K562 (cell line): ENCODE measurements around the gene DRC3. TPM values are rescaled to one million over a fixed set of nuclear protein-coding genes. Genes with fewer than 3 reads are reported as not detected.

Source experiments
- MYC ChIP-seq, 2 experiments: fragments of 250-450 bp in 1 of 2; sonication (Bioruptor Pico) in 1 of 2; IDR thresholded peaks; 2 replicates each; pipeline versions ENCODE4 v1.5.1 to v1.6.1; 2012 to 2021; ENCODE audit warnings: low read depth in 2 of 2, borderline replicate concordance in 1 of 2, improper control_type of control experiment in 1 of 2, low read length in 1 of 2, mild to moderate bottlenecking in 1 of 2, moderate library complexity in 1 of 2
- NFYB ChIP-seq: IDR thresholded peaks from 2 replicates; pipeline ENCODE4 v1.6.1; 2011; ENCODE audit warnings: mild to moderate bottlenecking, moderate library complexity; ENCODE audit not compliant: insufficient read length; ENCODE audit errors: extremely low read depth
- PHF8 ChIP-seq: fragments of 200-600 bp; sonication (generic); IDR thresholded peaks from 2 replicates; pipeline ENCODE4 v1.6.1; 2012; ENCODE audit warnings: mixed run types, mild to moderate bottlenecking, inconsistent platforms, low read length, moderate library complexity, borderline replicate concordance
- POLR3G ChIP-seq: IDR thresholded peaks from 2 replicates; pipeline ENCODE4 v1.6.1; 2011; ENCODE audit not compliant: insufficient read length, insufficient replicate concordance; ENCODE audit errors: extremely low read depth
- SMAD4 ChIP-seq: fragments of 250-450 bp; sonication (Bioruptor Pico); conservative IDR thresholded peaks from 2 replicates; pipeline ENCODE4 v1.8.0; 2021; ENCODE audit warnings: inconsistent platforms, mild to moderate bottlenecking, moderate library complexity
- SRSF1 ChIP-seq: fragments of 200-400 bp; formaldehyde crosslinking; IDR thresholded peaks from 2 replicates; pipeline ENCODE4 v1.6.1; 2017; ENCODE audit warnings: mild to moderate bottlenecking, low read depth, low read length, moderate library complexity
- TBL1XR1 ChIP-seq, 2 experiments: IDR thresholded peaks; 2 replicates each; pipeline ENCODE4 v1.6.1; 2012; ENCODE audit warnings: improper control_type of control experiment in 2 of 2, low read length in 2 of 2, mild to moderate bottlenecking in 1 of 2
- TOE1 ChIP-seq, 2 experiments: fragments of 450-650 bp in 1 of 2; sonication (generic) in 1 of 2; formaldehyde crosslinking in 1 of 2; IDR thresholded peaks; 2 replicates each; pipeline versions ENCODE4 v1.7.1 to v1.8.0; 2016 to 2022; ENCODE audit warnings: borderline replicate concordance in 2 of 2, mild to moderate bottlenecking in 2 of 2, antibody characterized with exemption in 1 of 2, inconsistent platforms in 1 of 2, low read depth in 1 of 2, missing genetic modification reagents in 1 of 2, moderate library complexity in 1 of 2
- ZNF778 ChIP-seq: fragments of 450-650 bp; formaldehyde crosslinking; IDR thresholded peaks from 2 replicates; pipeline ENCODE4 v1.4.0; 2020; ENCODE audit warnings: mild to moderate bottlenecking, moderate library complexity
- polyA plus RNA-seq, 8 experiments: library from polyadenylated mRNA; depleted of rRNA in 4 of 8; stranded (reverse) in 5 of 8; unstranded in 3 of 8; fragments of >200 nt; fragmentation: Nextera tagmentation in 2 of 8; fragmentation: Illumina TruSeq in 1 of 8; extraction: Ambion mirVana in 2 of 8; extraction: Trizol in 1 of 8; gene quantifications; 2 replicates each; pipeline versions ENCODE4 v1.2.1 to v1.2.3, GENCODE V29; 2011 to 2014; ENCODE audit warnings: inconsistent platforms in 1 of 8, missing spikeins in 1 of 8
- total RNA-seq, 7 experiments: library from RNA; depleted of rRNA in 6 of 7; stranded (reverse); fragments of >200 nt in 6 of 7; fragmentation: Illumina TruSeq in 2 of 7; extraction: Trizol in 2 of 7; gene quantifications; 2 replicates each; pipeline versions ENCODE4 v1.2.1 to v1.2.3, GENCODE V29; 2011 to 2021; ENCODE audit warnings: low replicate concordance in 1 of 7
- TF ChIP-seq, protein P1 (sequence below): fragments of 250-450 bp; sonication (Bioruptor Pico); IDR thresholded peaks from 2 replicates; pipeline ENCODE4 v1.8.0; 2021; ENCODE audit warnings: borderline replicate concordance, mild to moderate bottlenecking, moderate library complexity; ENCODE audit not compliant: poor library complexity, severe bottlenecking
- TF ChIP-seq, protein P2 (sequence below), 2 experiments: fragments of 450-650 bp; conservative IDR thresholded peaks; 2 replicates each; pipeline ENCODE4 v1.6.1; 2017; ENCODE audit warnings: mild to moderate bottlenecking in 2 of 2, moderate library complexity in 2 of 2
- TF ChIP-seq, protein P3 (sequence below): fragments of 450-650 bp; formaldehyde crosslinking; IDR thresholded peaks from 2 replicates; pipeline ENCODE4 v1.4.0; 2020; ENCODE audit warnings: mild to moderate bottlenecking, moderate library complexity
- TF ChIP-seq, protein P4 (sequence below): sonication (generic); formaldehyde crosslinking; IDR thresholded peaks from 2 replicates; pipeline ENCODE4 v1.8.1; 2023; ENCODE audit warnings: mild to moderate bottlenecking, missing genetic modification reagents
- TF ChIP-seq, protein P5 (sequence below): fragments of 250-450 bp; sonication (Bioruptor Pico); IDR thresholded peaks from 2 replicates; pipeline ENCODE4 v1.8.0; 2022; ENCODE audit warnings: inconsistent platforms, mild to moderate bottlenecking, moderate library complexity, borderline replicate concordance

Gene DRC3
- total and polyA plus RNA-seq, 9 of the 15 experiments (the other 6 are each of a cell fraction or from before 2014, with no cell fraction given), result 0.10 to 0.84 (median 0.30) TPM; not detected in 3

DNA sequence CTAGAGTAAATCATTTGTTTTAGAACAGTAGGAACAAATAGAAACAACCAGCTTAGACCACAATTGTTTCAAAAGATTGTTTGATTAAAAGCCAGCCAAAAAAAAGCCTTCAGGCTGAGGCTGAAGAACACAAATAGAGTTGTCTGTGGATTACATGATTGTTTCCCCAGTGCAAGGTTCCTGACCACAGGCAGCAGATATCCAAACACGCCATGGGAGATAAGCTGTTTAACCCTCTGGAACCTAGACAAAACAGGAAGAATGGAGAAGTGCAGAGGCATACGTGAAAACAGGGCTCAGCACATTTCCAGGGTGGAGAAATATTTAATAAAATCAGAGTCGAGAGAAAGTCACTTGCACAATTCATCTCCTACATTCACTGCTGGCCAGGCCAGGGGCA lies 45.3 kb downstream of the DRC3 start (continued):
- TF ChIP-seq, protein P1, sequence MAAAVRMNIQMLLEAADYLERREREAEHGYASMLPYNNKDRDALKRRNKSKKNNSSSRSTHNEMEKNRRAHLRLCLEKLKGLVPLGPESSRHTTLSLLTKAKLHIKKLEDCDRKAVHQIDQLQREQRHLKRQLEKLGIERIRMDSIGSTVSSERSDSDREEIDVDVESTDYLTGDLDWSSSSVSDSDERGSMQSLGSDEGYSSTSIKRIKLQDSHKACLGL (CRISPR knock-in tag), result no peak
- TF ChIP-seq SRSF1 (no peak), ZNF778 (CRISPR knock-in tag) (no peak), MYC (IDR thresholded peaks at IDR 0.05; ENCODE audit: low read depth, low read length) (no peak), MYC (CRISPR knock-in tag; IDR thresholded peaks at IDR 0.05; ENCODE audit: borderline replicate concordance, low read depth) (no peak), TBL1XR1 (IDR thresholded peaks at IDR 0.05; ENCODE audit: low read length in 2 of 2) (peak in 1 of 2 experiments; percentile 89; a peak in 2 of 4 replicates), NFYB (no peak), SMAD4 (peak; percentile 98), PHF8 (no peak), TOE1 (IDR thresholded peaks at IDR 0.05; ENCODE audit: borderline replicate concordance) (no peak), TOE1 (CRISPR knock-in tag; IDR thresholded peaks at IDR 0.05; ENCODE audit: borderline replicate concordance, low read depth) (no peak), POLR3G (no peak)
- TF ChIP-seq, protein P2, sequence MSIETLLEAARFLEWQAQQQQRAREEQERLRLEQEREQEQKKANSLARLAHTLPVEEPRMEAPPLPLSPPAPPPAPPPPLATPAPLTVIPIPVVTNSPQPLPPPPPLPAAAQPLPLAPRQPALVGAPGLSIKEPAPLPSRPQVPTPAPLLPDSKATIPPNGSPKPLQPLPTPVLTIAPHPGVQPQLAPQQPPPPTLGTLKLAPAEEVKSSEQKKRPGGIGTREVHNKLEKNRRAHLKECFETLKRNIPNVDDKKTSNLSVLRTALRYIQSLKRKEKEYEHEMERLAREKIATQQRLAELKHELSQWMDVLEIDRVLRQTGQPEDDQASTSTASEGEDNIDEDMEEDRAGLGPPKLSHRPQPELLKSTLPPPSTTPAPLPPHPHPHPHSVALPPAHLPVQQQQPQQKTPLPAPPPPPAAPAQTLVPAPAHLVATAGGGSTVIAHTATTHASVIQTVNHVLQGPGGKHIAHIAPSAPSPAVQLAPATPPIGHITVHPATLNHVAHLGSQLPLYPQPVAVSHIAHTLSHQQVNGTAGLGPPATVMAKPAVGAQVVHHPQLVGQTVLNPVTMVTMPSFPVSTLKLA (conservative IDR thresholded peaks at IDR 0.05), result no peak
- TF ChIP-seq, protein P3, sequence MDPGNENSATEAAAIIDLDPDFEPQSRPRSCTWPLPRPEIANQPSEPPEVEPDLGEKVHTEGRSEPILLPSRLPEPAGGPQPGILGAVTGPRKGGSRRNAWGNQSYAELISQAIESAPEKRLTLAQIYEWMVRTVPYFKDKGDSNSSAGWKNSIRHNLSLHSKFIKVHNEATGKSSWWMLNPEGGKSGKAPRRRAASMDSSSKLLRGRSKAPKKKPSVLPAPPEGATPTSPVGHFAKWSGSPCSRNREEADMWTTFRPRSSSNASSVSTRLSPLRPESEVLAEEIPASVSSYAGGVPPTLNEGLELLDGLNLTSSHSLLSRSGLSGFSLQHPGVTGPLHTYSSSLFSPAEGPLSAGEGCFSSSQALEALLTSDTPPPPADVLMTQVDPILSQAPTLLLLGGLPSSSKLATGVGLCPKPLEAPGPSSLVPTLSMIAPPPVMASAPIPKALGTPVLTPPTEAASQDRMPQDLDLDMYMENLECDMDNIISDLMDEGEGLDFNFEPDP (CRISPR knock-in tag), result no peak
- TF ChIP-seq, protein P4, sequence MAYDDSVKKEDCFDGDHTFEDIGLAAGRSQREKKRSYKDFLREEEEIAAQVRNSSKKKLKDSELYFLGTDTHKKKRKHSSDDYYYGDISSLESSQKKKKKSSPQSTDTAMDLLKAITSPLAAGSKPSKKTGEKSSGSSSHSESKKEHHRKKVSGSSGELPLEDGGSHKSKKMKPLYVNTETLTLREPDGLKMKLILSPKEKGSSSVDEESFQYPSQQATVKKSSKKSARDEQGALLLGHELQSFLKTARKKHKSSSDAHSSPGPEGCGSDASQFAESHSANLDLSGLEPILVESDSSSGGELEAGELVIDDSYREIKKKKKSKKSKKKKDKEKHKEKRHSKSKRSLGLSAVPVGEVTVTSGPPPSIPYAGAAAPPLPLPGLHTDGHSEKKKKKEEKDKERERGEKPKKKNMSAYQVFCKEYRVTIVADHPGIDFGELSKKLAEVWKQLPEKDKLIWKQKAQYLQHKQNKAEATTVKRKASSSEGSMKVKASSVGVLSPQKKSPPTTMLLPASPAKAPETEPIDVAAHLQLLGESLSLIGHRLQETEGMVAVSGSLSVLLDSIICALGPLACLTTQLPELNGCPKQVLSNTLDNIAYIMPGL (CRISPR knock-in tag), result no peak
- TF ChIP-seq, protein P5, sequence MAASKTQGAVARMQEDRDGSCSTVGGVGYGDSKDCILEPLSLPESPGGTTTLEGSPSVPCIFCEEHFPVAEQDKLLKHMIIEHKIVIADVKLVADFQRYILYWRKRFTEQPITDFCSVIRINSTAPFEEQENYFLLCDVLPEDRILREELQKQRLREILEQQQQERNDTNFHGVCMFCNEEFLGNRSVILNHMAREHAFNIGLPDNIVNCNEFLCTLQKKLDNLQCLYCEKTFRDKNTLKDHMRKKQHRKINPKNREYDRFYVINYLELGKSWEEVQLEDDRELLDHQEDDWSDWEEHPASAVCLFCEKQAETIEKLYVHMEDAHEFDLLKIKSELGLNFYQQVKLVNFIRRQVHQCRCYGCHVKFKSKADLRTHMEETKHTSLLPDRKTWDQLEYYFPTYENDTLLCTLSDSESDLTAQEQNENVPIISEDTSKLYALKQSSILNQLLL (CRISPR knock-in tag), result no peak
